HEK293T (cell line): ENCODE data around the gene NDUFAF7.
"Not testable (repeated sequence)": the region's sequence is repeated elsewhere in the genome, so short reads cannot be mapped to it uniquely, and the experiment has no call there.

Experiments
- ELF4 ChIP-seq: fragments of 450-650 bp; IDR thresholded peaks from 2 replicates; pipeline ENCODE4 v1.6.1; 2017; ENCODE audit warnings: antibody characterized with exemption
- FOXM1 ChIP-seq: fragments of 450-650 bp; IDR thresholded peaks from 2 replicates; pipeline ENCODE4 v1.6.1; 2017; ENCODE audit warnings: mild to moderate bottlenecking, borderline replicate concordance
- SP1 ChIP-seq: fragments of 450-650 bp; IDR thresholded peaks from 2 replicates; pipeline ENCODE4 v1.6.1; 2017
- TARDBP ChIP-seq: fragments of 450-650 bp; IDR thresholded peaks from 2 replicates; pipeline ENCODE4 v1.6.1; 2016
- ZNF384 ChIP-seq: fragments of 450-650 bp; IDR thresholded peaks from 2 replicates; pipeline ENCODE4 v1.6.1; 2016

- not testable (repeated sequence) for TF ChIP-seq FOXM1, TARDBP, SP1, ELF4, ZNF384
These were observed 24.7 kb upstream of the NDUFAF7 start for GRCh38 chr2:37206760-37207159.
